Panc1 (cell line): ENCODE data around the gene SLC25A13. TPM values are rescaled to one million over a fixed set of nuclear protein-coding genes. Genes with fewer than 3 reads are reported as not detected.

Experiments used
- ATAC-seq: fragments of 200-7000 bp; cut with Tn5 transposase; 2 replicates; pipeline ENCODE4 v1.9.1; 2020; ENCODE audit warnings: mild to moderate bottlenecking, moderate library complexity
- BruUV-seq: library from RNA; stranded (reverse); fragments of 400-500 nt; replicated peaks from 2 replicates; lab custom pipeline; 2021; lab: Mats Ljungman, UMichigan
- CTCF ChIA-PET: fragments of 300-600 bp; sonication (Branson Sonifier 250); formaldehyde crosslinking; loops from one replicate; lab custom pipeline; 2022; ENCODE audit warnings: antibody characterized with exemption; lab: Charles Lee
- POLR2A ChIA-PET: fragments of 300-600 bp; sonication (Branson Sonifier 250); formaldehyde crosslinking; loops from one replicate; lab custom pipeline; 2022; ENCODE audit warnings: antibody characterized with exemption; lab: Charles Lee
- DNase-seq: peaks from one replicate; pipeline ENCODE4 v3.0.0-alpha.2; 2010; ENCODE audit warnings: low read depth, low spot score
- H3K27ac ChIP-seq: 2 replicates; pipeline ENCODE4 v1.5.1; 2011; ENCODE audit warnings: mild to moderate bottlenecking, low read length, inconsistent platforms
- H3K27me3 ChIP-seq: fragments of 200-500 bp; sonication (Bioruptor generic); 2 replicates; pipeline ENCODE4 v1.6.0; 2014; ENCODE audit warnings: low read length, inconsistent platforms; ENCODE audit not compliant: control insufficient read depth, insufficient read depth
- H3K36me3 ChIP-seq: fragments of 200-500 bp; sonication (Bioruptor generic); 2 replicates; pipeline ENCODE4 v1.5.1; 2014; ENCODE audit warnings: inconsistent platforms, mild to moderate bottlenecking, low read length, moderate library complexity; ENCODE audit not compliant: control insufficient read depth, insufficient read depth
- H3K4me1 ChIP-seq: 2 replicates; pipeline ENCODE4 v1.5.1; 2011; ENCODE audit warnings: inconsistent platforms, mild to moderate bottlenecking, low read length, moderate library complexity; ENCODE audit not compliant: control insufficient read depth, insufficient read depth
- H3K4me3 ChIP-seq, 2 experiments: 2 replicates each; pipeline ENCODE4 v1.5.1; 2011 to 2012; ENCODE audit warnings: low read depth in 2 of 2, low read length in 2 of 2, mild to moderate bottlenecking in 2 of 2, inconsistent platforms in 1 of 2, moderate library complexity in 1 of 2
- H3K9me3 ChIP-seq: fragments of 200-500 bp; sonication (Bioruptor generic); 2 replicates; pipeline ENCODE4 v1.5.1; 2014; ENCODE audit warnings: low read depth, mild to moderate bottlenecking, inconsistent platforms, low read length, moderate library complexity; ENCODE audit not compliant: control insufficient read depth, insufficient read depth
- POLR2AphosphoS5 ChIP-seq: IDR thresholded peaks from 2 replicates; pipeline ENCODE4 v1.6.1; 2012; ENCODE audit warnings: mild to moderate bottlenecking, low read depth, low read length, moderate library complexity
- SIN3A ChIP-seq: IDR thresholded peaks from 2 replicates; pipeline ENCODE4 v1.6.1; 2012; ENCODE audit warnings: low read depth, mild to moderate bottlenecking, low read length, moderate library complexity, borderline replicate concordance; ENCODE audit not compliant: insufficient read depth
- TCF7L2 ChIP-seq: IDR thresholded peaks from 2 replicates; pipeline ENCODE4 v1.6.1; 2011; ENCODE audit warnings: mild to moderate bottlenecking, low read depth, low read length, inconsistent platforms
- in situ Hi-C: cut with HindIII; loops from 2 replicates; pipeline ENCODE4 v1.10.0; 2016; ENCODE audit warnings: low sequenced_read_pairs, low pct_unique_long_range_greater_than_20kb
- intact Hi-C: fragments of 100-400 bp; cut with micrococcal nuclease; formaldehyde crosslinking; loops from one replicate; pipeline ENCODE4 v1.10.0; 2022; ENCODE audit not compliant: unreplicated experiment
- total RNA-seq: library from RNA; stranded (reverse); gene quantifications from one replicate; pipeline ENCODE4 v1.2.1, GENCODE V29; 2021; ENCODE audit not compliant: unreplicated experiment
- TF ChIP-seq, protein P1 (sequence below): fragments of 450-650 bp; IDR thresholded peaks from 2 replicates; pipeline ENCODE4 v1.5.1; 2017; ENCODE audit warnings: mild to moderate bottlenecking
- TF ChIP-seq, protein P2 (sequence below), 2 experiments: IDR thresholded peaks; 2 replicates each; pipeline ENCODE4 v1.6.1; 2011 to 2012; ENCODE audit warnings: low read depth in 2 of 2, control low read depth in 1 of 2, low read length in 1 of 2, mild to moderate bottlenecking in 1 of 2, moderate library complexity in 1 of 2; ENCODE audit not compliant: insufficient read depth in 1 of 2

Gene SLC25A13
- total RNA-seq, 1 experiment from 2014 or later: 69.4 TPM

DNA sequence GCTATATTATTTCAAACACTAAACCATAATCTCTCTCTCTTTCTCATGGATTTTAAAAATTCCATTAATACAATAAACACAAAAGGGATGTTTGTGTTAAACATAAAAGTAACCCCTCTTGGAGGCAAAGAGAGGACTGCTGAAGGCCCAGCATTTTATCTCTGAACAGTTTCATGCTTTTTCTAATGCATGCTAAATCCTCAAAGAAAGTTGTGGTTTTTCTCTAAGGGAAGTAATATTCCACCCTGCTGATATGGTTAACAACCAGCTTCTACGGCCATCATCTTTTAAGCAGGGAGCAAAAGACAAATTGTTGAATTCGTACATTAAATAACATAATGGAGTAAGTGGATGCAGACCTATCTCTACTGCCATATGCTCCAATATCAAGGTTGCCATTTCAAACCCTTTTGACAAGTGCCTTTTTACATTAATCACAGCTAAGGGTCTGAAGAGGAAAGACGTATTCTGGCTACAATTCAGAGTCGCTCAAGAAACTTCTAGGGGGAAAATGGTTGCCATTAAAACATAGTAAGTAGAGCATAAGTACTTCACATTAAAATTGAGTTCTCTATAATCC lies 103.1 kb downstream of the SLC25A13 start:
- H3K9me3 ChIP-seq: no peaks in the 10 kb centered on the region
- BruUV-seq: no TSS peak
- 0 out of 2 replicates have a peak overlapping the region, but pooled peaks have one; percentile 13 for H3K27ac ChIP-seq
- no peak for ATAC-seq
- no peaks in the 10 kb centered on the region for H3K36me3 ChIP-seq
- POLR2A ChIA-PET: no interaction called here
- H3K27me3 ChIP-seq: no peaks in the 10 kb centered on the region
- no peak overlapping the region for H3K4me3 ChIP-seq
- no peak for TF ChIP-seq SIN3A
- TF ChIP-seq, protein P1, sequence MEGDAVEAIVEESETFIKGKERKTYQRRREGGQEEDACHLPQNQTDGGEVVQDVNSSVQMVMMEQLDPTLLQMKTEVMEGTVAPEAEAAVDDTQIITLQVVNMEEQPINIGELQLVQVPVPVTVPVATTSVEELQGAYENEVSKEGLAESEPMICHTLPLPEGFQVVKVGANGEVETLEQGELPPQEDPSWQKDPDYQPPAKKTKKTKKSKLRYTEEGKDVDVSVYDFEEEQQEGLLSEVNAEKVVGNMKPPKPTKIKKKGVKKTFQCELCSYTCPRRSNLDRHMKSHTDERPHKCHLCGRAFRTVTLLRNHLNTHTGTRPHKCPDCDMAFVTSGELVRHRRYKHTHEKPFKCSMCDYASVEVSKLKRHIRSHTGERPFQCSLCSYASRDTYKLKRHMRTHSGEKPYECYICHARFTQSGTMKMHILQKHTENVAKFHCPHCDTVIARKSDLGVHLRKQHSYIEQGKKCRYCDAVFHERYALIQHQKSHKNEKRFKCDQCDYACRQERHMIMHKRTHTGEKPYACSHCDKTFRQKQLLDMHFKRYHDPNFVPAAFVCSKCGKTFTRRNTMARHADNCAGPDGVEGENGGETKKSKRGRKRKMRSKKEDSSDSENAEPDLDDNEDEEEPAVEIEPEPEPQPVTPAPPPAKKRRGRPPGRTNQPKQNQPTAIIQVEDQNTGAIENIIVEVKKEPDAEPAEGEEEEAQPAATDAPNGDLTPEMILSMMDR: no peak
- no peak for TF ChIP-seq TCF7L2
- TF ChIP-seq, protein P2, sequence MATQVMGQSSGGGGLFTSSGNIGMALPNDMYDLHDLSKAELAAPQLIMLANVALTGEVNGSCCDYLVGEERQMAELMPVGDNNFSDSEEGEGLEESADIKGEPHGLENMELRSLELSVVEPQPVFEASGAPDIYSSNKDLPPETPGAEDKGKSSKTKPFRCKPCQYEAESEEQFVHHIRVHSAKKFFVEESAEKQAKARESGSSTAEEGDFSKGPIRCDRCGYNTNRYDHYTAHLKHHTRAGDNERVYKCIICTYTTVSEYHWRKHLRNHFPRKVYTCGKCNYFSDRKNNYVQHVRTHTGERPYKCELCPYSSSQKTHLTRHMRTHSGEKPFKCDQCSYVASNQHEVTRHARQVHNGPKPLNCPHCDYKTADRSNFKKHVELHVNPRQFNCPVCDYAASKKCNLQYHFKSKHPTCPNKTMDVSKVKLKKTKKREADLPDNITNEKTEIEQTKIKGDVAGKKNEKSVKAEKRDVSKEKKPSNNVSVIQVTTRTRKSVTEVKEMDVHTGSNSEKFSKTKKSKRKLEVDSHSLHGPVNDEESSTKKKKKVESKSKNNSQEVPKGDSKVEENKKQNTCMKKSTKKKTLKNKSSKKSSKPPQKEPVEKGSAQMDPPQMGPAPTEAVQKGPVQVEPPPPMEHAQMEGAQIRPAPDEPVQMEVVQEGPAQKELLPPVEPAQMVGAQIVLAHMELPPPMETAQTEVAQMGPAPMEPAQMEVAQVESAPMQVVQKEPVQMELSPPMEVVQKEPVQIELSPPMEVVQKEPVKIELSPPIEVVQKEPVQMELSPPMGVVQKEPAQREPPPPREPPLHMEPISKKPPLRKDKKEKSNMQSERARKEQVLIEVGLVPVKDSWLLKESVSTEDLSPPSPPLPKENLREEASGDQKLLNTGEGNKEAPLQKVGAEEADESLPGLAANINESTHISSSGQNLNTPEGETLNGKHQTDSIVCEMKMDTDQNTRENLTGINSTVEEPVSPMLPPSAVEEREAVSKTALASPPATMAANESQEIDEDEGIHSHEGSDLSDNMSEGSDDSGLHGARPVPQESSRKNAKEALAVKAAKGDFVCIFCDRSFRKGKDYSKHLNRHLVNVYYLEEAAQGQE (IDR thresholded peaks at IDR 0.05; ENCODE audit: insufficient read depth in 1 of 2, low read depth in 2 of 2, low read length in 1 of 2): no peak
- TF ChIP-seq POLR2AphosphoS5: no peak
- in situ Hi-C loops (no loop called here), intact Hi-C loops (no loop called here)
- DNase-seq: no peak
- CTCF ChIA-PET: no interaction called here
- H3K4me1 ChIP-seq: peaks cover 5% of the 10 kb centered on the region

DNA sequence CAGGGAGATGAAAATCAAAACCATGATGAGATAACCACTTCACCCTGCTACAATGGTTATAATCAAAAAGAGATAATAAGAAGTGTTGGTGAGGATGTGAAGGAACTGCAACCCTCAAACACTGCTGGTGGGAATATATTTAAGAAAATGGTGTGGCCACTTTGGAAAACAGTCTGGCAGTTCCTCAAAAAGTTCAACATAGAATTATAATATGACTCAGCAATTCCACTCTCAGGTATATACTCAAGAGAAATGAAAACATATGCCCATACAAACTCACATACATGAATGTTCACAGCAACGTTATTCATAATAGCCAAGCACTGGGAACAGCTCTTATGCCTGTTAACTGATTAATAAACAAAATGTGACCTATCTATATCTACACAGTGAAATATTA lies 104.8 kb downstream of the SLC25A13 start:
- intact Hi-C loops (no loop called here), in situ Hi-C loops (no loop called here)
- no peaks in the 10 kb centered on the region for H3K27me3 ChIP-seq
- no peak overlapping the region for H3K4me3 ChIP-seq
- ChIA-PET POLR2A (no interaction called here), CTCF (no interaction called here)
- no peak for DNase-seq
- H3K4me1 ChIP-seq: peaks cover 5% of the 10 kb centered on the region
- no peak for ATAC-seq
- H3K9me3 ChIP-seq: no peaks in the 10 kb centered on the region
- TF ChIP-seq SIN3A (no peak), TCF7L2 (no peak), POLR2AphosphoS5 (no peak)
- TF ChIP-seq, protein P1: no peak
- TF ChIP-seq, protein P2 (IDR thresholded peaks at IDR 0.05; ENCODE audit: insufficient read depth in 1 of 2, low read depth in 2 of 2, low read length in 1 of 2): no peak
- no peaks in the 10 kb centered on the region for H3K36me3 ChIP-seq
- BruUV-seq: no TSS peak
- H3K27ac ChIP-seq: no peak overlapping the region
